ENCODE measurements around the gene DGCR2.

Gene DGCR2

DNA sequence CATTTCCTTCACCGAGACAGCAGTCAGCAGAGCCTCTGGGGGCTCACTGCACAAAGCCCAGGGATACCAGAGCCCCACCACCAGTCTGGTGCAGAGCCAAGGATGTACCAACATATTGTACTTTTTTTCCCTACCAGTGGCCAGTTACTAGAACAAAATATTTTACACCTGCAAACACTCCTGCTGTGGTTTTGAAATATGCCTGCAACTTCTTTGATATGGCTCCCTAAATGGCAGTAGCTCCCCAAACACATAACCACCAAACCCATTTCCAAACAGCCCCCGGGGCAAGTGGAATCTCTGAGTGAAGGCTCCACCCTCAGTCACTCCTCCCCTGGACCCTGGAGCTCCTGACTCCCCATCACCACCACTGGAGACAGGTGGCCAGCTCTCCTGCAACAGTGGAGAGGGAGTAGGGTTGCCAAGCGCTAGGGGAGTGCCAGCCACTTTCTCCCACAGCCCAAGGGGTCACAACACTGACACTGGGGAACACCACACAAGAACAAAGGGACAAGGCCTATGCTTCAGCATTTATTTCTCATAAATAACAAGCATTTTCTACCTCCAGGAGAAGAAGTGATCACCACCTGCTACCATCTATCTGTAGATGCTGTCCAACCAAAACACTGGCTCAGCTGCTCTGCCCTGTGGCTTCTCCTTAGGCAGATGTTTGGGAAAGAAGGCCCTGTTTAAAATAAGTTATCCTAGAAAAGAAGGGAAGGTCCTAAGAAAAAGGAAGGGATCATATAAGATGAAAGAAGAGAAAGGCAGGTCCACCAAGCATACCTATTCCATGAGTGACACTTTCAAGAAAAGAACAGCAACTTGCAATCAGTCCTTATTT is 15.1 kb downstream of the DGCR2 start:
- H3K9me3 Mint-ChIP-seq, result no peaks in the 10 kb centered on the region
- H3K36me3 Mint-ChIP-seq (ENCODE audit: low read depth), result peaks cover 5% of the 10 kb centered on the region
- H3K27ac Mint-ChIP-seq, result peak overlapping the region; percentile 55 to 79 (median 62)
- TF ChIP-seq CTCF (IDR thresholded peaks at IDR 0.05; ENCODE audit: unreplicated experiment in 3 of 3), result no peak
- peak overlapping the region in 1 of 3 experiments; percentile 18 for H3K4me3 Mint-ChIP-seq
- H3K27me3 Mint-ChIP-seq (ENCODE audit: low read depth), result no peaks in the 10 kb centered on the region
- peaks cover 68% of the 10 kb centered on the region for H3K4me1 Mint-ChIP-seq

DNA sequence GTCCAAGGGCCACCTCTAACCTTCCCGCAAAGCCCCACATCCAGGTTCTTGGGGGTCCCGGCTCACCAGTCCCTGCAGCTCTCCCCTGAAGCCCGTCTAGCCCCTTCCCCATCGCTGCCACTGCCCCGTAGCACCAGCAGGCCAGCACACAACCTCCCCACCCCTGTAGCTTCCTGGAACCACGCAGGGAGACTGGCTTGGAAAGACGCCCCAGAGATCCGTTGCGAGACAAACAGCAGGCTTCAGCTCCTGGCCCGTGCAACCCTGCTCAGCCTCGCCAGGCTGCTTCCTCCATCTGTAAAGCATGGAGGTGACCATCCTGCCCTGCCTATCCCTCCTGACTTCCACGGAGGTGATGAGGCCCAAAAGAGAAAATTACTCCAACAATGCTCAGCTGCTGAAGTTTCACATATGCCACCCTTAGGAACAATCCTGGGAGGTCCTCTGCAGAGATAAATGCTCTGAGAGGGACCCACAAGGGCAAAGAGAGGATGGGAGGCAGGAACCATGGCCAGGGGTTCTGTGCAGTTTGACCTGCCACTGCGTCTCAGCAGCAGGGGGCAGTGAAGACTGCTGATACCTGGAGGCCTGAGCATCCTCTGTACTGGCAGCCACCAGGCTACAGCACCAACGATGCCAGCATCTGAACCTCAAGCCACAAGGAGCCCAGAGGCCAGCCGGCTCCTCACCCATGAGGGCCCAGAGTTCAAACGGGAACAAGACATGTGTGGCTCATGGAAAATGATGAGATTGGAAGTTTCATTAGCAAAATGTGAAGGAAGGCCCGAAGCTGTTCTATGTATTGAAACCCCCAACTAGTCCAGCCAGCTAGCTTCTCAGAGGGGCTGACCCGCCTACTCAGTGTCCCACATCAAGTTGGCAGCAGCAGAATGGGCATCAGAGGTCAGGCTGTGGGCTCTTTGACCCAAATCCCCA is 16.1 kb downstream of the DGCR2 start:
- no peak overlapping the region for H3K4me3 Mint-ChIP-seq
- H3K36me3 Mint-ChIP-seq (ENCODE audit: low read depth), result peaks cover 10% of the 10 kb centered on the region
- peak overlapping the region in 1 of 3 experiments; percentile 56 for H3K27ac Mint-ChIP-seq
- H3K27me3 Mint-ChIP-seq (ENCODE audit: low read depth), result no peaks in the 10 kb centered on the region
- H3K4me1 Mint-ChIP-seq, result peaks cover 66% of the 10 kb centered on the region
- no peak for TF ChIP-seq CTCF (IDR thresholded peaks at IDR 0.05; ENCODE audit: unreplicated experiment in 3 of 3)
- no peaks in the 10 kb centered on the region for H3K9me3 Mint-ChIP-seq

- Mint-ChIP-seq H3K27me3 (ENCODE audit: low read depth) (no peaks in the 10 kb centered on the region), H3K36me3 (ENCODE audit: low read depth) (peaks cover 14% of the 10 kb centered on the region), H3K4me3 (no peak overlapping the region), H3K27ac (no peak overlapping the region), H3K4me1 (peaks cover 63% of the 10 kb centered on the region), H3K9me3 (no peaks in the 10 kb centered on the region)
- TF ChIP-seq CTCF (IDR thresholded peaks at IDR 0.05; ENCODE audit: unreplicated experiment in 3 of 3), result no peak
Measured at GRCh38 chr22:19105456-19105855, 16.8 kb downstream of the DGCR2 start.

DNA sequence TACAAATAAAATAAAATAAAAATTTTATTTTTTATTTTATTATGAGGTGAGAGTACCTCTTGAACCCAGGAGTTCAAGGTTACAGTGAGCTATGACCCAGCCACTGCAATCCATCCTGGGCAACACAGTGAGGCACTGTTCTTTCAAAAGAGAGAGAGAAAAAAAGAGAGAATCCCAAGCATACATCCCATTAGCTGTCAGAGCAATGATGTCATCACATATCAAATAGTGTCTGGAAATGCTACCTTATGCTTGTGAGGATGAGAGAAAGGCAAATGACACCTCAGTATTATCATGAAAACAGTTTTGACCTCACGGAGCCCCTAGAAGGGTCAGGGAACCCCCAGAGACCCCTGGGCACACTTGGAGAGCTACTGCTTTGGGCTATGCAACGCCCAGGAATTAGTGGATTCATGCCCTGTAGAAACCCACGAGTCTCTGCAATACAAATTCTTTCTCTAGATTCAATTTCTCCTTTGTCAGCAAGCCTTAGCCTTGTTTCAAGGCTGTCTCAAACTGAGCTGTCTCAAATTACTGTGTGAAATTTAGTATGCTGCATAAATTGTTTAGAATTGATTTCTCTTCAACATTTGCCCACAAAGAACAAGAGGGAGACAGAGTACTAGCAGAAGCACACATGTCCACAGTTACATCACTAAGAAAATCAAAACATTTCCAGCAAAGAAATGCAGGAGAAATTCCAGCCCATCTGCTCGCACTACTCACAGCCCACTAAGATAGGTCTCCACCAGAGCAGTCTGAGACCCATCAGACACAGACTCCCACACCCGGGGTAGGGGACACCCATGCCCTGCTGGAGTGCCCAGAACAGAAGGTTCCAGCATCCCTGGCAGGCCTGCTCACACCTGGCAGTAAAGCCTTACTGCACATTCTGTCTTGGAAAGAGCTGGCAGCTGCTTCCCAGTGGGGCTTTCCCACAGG is 18.1 kb downstream of the DGCR2 start:
- Mint-ChIP-seq H3K27me3 (ENCODE audit: low read depth) (no peaks in the 10 kb centered on the region), H3K27ac (peak overlapping the region; percentile 69 to 84 (median 80)), H3K4me1 (peaks cover 51% of the 10 kb centered on the region), H3K36me3 (ENCODE audit: low read depth) (peaks cover 14% of the 10 kb centered on the region), H3K9me3 (no peaks in the 10 kb centered on the region), H3K4me3 (peak overlapping the region in 1 of 3 experiments; percentile 6)
- no peak for TF ChIP-seq CTCF (IDR thresholded peaks at IDR 0.05; ENCODE audit: unreplicated experiment in 3 of 3)

GRCh38 chr22:19098157-19098556 is 24.1 kb downstream of the DGCR2 start:
- peaks cover 33% of the 10 kb centered on the region for H3K36me3 Mint-ChIP-seq (ENCODE audit: low read depth)
- H3K9me3 Mint-ChIP-seq, result no peaks in the 10 kb centered on the region
- H3K27ac Mint-ChIP-seq, result peak overlapping the region; percentile 66 to 92 (median 67)
- no peaks in the 10 kb centered on the region for H3K27me3 Mint-ChIP-seq (ENCODE audit: low read depth)
- peaks cover 24% of the 10 kb centered on the region for H3K4me1 Mint-ChIP-seq
- H3K4me3 Mint-ChIP-seq, result peak overlapping the region in 1 of 3 experiments; percentile 7
- TF ChIP-seq CTCF (IDR thresholded peaks at IDR 0.05; ENCODE audit: unreplicated experiment in 3 of 3), result no peak
